ENCODE measurements around the gene HMX1. TPM values are rescaled to one million over a fixed set of nuclear protein-coding genes. Genes with fewer than 3 reads are reported as not detected.

Gene HMX1
- total and polyA plus RNA-seq, 12 donors, result 0.15 TPM; not detected in 11

DNA sequence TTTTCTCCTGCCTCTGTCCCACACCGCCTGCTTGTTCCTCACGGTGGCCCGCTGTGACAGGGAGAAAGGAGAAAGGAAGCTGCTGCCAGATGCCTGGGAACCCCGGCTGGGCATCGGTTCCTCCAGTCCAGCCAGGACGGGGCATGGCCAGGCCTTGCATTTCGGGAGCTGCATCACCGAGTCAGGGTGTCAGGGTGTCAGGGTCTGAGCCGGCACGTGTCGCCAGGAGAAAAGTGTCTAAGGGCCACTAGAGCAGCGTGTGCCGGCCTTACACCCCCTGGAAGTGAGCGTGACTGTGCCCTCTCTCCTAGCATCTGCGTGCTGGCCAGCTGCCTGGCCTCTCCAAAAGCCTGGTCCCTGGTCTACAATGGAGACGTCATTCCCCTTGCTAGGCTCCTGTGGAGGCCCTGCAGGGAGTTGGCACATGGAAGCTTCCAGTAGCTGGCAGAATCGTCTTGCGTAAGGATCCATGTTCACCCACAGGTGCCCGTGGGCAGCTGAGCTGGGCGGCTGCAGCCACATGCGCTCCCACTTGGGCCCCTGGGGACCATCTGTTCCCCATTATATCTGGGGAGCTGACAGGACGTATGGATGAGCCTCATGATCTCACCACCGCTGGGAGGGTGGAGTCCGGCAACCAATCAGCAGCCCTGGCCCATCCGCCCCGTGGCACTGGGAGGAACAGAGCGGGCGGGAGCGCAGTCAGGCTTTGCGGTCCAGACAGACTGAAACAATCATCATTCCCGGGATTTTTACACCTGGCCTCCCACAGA lies 39.9 kb upstream of the HMX1 start:
- intact Hi-C loops (cut with DNase I), result loop anchor here in 8 of 10 donors (10.0 kb wide), 2 partner anchors 297 to 307 kb away; no protein-coding TSS in a partner anchor
- Histone ChIP-seq H3K27ac (no peak overlapping the region), H3K9me3 (no peaks in the 10 kb centered on the region), H3K4me1 (no peaks in the 10 kb centered on the region), H3K4me3 (no peak overlapping the region), H3K36me3 (no peaks in the 10 kb centered on the region), H3K27me3 (peaks cover 4 to 70% (median 39%) of the 10 kb centered on the region in 7 donors)
- ATAC-seq (no peak), DNase-seq (no peak)
- 72 to 73% methylated on average over 31 of the region's 31 CpGs for WGBS, 2 donors
- TF ChIP-seq, protein P1, sequence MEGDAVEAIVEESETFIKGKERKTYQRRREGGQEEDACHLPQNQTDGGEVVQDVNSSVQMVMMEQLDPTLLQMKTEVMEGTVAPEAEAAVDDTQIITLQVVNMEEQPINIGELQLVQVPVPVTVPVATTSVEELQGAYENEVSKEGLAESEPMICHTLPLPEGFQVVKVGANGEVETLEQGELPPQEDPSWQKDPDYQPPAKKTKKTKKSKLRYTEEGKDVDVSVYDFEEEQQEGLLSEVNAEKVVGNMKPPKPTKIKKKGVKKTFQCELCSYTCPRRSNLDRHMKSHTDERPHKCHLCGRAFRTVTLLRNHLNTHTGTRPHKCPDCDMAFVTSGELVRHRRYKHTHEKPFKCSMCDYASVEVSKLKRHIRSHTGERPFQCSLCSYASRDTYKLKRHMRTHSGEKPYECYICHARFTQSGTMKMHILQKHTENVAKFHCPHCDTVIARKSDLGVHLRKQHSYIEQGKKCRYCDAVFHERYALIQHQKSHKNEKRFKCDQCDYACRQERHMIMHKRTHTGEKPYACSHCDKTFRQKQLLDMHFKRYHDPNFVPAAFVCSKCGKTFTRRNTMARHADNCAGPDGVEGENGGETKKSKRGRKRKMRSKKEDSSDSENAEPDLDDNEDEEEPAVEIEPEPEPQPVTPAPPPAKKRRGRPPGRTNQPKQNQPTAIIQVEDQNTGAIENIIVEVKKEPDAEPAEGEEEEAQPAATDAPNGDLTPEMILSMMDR (IDR thresholded peaks at IDR 0.05), result no peak

GRCh38 chr4:8910822-8911315 lies 39.2 kb upstream of the HMX1 start:
- ATAC-seq (no peak), DNase-seq (no peak)
- intact Hi-C loops (cut with DNase I), result loop anchor here in 8 of 10 donors (10.0 kb wide), 2 partner anchors 296 to 306 kb away; no protein-coding TSS in a partner anchor
- H3K9me3 ChIP-seq, result no peaks in the 10 kb centered on the region
- no peaks in the 10 kb centered on the region for H3K4me1 ChIP-seq
- 56 to 62% methylated on average over 15 of the region's 15 CpGs for WGBS, 2 donors
- H3K4me3 ChIP-seq, result no peak overlapping the region
- no peak overlapping the region for H3K27ac ChIP-seq
- H3K27me3 ChIP-seq, result peaks cover 4 to 70% (median 45%) of the 10 kb centered on the region in 7 donors
- H3K36me3 ChIP-seq, result no peaks in the 10 kb centered on the region
- TF ChIP-seq, protein P1 (IDR thresholded peaks at IDR 0.05), result no peak

DNA sequence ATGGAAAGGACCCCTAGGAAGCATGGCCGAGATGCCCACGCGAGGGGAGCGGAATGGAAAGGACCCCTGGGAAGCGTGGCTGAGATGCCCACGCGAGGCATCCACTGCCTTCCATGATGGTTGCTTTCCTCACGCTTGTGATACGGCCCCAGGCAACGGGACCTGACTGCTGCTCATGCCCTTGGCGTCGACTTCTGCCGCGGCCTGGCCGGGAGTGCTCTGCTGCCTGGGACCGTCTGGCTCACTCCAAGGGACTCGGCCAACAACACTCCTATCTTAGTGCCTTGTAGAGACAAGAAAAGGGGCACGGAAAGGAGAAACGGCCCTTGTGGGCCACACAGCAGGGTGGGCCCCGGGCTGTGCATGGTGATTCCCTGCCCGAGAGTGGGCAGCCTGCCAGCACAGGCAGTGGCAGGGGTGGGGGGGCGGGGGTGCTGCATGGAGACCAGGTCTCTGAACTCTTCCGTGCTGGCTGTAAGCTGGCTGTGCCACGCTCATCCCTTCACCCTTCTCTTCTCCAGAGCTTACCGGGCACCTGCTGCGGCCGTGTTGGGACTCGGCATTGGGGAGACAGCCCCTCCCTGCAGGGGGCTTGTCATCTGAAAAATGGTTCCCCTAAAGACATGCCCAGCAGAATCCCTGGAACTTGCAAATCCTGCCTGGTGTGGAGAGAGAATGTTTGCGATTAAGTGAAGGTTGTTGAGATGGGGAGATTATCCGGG lies 38.6 kb upstream of the HMX1 start:
- H3K36me3 ChIP-seq, result no peaks in the 10 kb centered on the region
- DNase-seq (no peak), ATAC-seq (no peak)
- no peaks in the 10 kb centered on the region for H3K9me3 ChIP-seq
- TF ChIP-seq, protein P1 (IDR thresholded peaks at IDR 0.05), result no peak
- whole genome bisulfite sequencing, 2 donors, result 75 to 78% methylated on average over 30 of the region's 30 CpGs
- peaks cover 4 to 70% (median 51%) of the 10 kb centered on the region in 7 donors for H3K27me3 ChIP-seq
- H3K4me1 ChIP-seq, result no peaks in the 10 kb centered on the region
- H3K27ac ChIP-seq, result no peak overlapping the region
- H3K4me3 ChIP-seq, result no peak overlapping the region
- intact Hi-C loops (cut with DNase I), result loop anchor here in 8 of 10 donors (10.0 kb wide), 2 partner anchors 295 to 305 kb away; no protein-coding TSS in a partner anchor

DNA sequence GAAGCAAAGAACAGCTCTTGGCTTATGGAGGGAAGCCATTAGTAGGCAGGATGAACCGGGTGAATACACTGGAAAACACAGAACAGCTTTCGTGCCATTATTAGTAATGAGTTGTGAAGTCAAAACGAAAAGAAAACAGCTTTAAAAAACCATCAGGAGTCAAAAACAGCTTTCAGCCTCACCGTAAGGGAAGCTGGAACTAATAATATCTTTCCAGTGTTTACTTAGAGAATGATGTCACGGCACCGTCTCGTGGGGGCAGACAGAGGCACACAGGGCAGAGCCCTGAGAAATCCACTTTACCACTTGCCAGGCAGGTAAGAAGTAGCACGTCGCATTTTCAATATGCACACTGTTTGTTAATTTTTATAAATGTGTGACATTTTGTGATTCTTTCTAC lies 37.9 kb upstream of the HMX1 start:
- no peak overlapping the region for H3K27ac ChIP-seq
- WGBS, 2 donors, result 41 to 46% methylated on average over 9 of the region's 9 CpGs

More for the DNA sequence above, 37.9 kb upstream of the HMX1 start:
- Histone ChIP-seq H3K27me3 (peaks cover 4 to 66% (median 50%) of the 10 kb centered on the region in 7 donors), H3K4me3 (no peak overlapping the region), H3K4me1 (no peaks in the 10 kb centered on the region), H3K36me3 (no peaks in the 10 kb centered on the region), H3K9me3 (no peaks in the 10 kb centered on the region)
- no peak for DNase-seq
- no peak for ATAC-seq
- TF ChIP-seq, protein P1 (IDR thresholded peaks at IDR 0.05), result no peak
- intact Hi-C loops (cut with DNase I), result no loop called here

All from heart right ventricle (tissue), 16 donors.